Hematopoietic multipotent progenitor cell treated with erythropoietin and hydrocortisone succinate and interleukin-3 and kit ligand, for 15 days (in vitro differentiated cells): ENCODE measurements around the gene INF2.

Experiments
- DNase-seq: peaks from one replicate; pipeline ENCODE4 v3.0.0-alpha.2; 2015; ENCODE audit warnings: low spot score

INF2 gene

DNA sequence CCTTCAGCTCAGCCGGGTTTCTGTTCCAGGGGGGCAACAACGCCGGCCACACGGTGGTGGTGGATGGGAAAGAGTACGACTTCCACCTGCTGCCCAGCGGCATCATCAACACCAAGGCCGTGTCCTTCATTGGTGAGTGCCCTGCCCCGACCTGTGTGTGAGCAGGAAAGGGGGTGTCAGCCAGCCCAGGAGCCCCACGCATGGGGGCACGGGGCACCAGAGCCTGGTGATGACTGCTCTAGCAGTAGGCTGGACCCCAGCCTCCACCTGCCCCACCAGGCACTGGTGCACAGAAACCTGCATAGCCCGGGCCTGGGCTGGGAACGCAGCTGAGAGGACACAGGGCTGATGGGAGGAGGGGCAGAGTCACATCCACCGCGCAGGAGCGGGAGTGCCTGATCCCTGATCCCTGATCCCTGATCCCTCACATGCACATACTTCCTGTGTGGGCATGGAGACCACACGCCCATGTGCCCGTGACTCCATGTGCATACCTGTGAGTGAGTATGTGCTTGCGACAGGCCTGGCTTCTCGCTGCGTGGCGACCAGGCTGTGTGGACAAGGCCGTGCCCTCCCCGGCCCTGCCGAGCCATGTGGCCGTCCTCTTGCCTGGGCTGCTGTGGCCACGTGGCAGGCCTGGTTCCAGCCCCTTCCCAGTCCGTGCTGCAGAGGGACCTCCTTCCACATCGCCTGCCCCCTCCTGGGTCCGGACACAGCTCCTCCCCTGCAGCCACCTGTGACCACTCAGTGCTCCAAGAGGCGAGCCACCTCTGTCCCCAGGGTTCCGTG lies 45.8 kb downstream of the INF2 start:
- DNase-seq = no peak

DNA sequence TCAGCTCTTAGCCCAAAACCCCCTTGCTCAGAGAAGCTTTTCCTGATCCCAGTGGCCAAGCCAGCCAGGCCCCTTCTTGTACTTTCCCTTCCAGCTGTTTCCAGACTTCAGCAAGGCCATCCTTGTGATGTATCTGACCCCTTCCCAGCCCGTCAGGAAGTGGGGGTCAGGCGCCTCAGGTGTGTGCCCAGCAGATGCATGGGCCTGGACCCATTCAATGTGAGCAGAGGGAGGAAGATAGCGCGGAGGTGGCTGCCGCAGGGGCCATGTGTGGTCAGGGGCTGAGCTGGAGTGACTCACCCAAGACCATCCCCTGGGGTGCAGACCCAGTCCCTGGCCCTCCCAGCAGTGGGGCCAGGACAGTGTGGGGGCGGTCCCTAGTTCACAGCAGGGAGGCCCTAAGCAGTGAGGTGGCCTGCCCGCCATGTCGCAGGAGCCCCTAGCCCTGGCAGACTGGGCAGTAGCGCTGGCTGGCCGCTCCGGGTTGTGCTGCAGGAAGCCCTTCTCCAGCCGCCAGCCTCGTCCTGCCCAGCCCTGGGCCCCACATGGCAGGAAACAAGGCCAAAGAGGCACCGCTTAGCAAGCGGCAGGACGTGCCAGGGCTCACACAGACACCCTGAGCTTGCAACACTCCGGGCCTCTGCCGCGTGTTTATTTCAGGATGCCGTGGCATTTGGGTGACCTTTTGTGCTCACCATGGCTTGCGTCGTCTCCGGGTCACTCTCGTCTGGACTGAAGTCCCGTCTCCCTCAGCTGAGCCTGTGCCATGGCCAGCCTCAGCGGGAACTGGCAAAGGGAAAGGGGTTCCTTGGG lies 46.6 kb downstream of the INF2 start:
- no peak for DNase-seq

DNA sequence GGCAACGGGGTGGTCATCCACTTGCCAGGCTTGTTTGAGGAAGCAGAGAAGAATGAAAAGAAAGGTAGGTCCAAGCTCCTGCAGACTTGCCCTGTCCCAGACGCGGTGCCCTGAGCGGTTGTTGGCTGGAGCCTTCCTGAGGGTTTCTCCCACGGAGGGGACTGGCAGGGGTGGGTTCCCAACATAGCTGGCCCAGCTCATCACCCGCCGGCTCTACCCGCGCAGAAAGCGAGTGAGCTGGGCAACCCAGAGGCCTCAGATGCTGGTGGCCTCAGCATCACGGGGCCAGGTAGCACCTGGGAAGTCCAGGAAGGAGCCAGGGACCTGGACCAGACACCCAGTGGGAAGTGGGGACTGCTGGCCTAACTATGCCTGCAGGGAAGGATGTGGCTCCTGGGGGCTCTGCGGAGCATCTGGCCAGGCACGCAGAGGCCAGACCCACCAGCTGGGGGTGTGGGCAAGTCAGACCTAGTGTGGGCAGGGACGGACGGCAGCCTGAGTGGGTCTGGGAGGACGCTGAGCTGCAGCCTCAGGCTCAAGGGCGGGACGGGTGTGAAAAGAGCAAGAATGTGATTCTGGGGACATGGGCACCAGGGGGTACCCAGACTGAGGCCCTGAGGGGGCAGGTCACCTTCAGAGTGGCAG lies 49.1 kb downstream of the INF2 start:
- no peak for DNase-seq

DNA sequence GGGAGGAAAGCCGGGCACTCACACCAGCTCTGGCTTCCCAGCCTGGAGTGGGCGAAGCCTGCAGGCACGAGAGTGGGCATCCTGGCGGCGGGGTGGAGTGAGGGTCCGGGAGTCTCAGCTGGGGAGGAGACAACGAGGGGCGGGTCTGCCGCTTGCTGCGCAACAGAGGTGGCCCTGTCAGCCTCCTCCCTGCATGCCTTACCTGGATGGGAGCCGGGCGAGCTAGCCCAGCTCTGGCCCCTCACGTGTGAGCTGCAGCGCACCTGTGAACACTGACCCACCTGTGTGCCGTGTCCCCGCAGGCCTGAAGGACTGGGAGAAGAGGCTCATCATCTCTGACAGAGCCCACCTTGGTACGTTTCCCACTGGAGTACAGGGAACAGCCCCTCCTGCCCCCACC lies 49.6 kb downstream of the INF2 start:
- no peak for DNase-seq

- no peak for DNase-seq
Observed at GRCh38 chr14:104739546-104740516, 50.4 kb downstream of the INF2 start.

DNA sequence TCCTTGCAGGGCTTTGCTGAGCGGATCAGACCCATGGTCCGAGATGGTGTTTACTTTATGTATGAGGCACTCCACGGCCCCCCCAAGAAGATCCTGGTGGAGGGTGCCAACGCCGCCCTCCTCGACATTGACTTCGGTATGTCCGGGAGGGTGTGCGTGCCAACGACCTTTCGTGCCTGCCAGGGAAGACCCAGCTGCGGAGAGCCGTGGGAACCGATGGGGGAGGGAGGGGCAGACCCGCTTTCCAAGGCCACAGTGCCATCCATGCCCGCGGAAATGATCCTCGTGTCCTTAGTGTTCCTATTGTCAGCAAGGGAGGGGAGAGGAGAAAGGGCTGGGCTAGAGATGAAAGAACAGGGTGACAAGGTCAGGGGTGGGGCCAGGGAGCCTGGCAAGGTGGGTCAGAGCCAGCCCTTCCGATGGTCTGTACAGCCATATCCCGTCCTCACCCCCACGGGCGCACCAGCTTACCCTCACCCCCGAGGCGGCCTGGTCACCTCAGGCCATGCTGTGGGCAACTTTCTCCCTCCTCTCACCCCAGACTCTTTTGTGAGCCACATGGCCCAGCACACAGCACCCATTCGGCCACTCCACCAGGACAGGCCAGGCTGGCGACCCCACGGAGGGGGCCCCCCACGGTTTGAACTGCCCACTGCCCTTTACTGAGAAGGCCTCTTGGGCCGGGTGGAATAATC lies 51.8 kb downstream of the INF2 start:
- no peak for DNase-seq

- DNase-seq = no peak
Observed at GRCh38 chr14:104741803-104742251, 52.4 kb downstream of the INF2 start.

DNA sequence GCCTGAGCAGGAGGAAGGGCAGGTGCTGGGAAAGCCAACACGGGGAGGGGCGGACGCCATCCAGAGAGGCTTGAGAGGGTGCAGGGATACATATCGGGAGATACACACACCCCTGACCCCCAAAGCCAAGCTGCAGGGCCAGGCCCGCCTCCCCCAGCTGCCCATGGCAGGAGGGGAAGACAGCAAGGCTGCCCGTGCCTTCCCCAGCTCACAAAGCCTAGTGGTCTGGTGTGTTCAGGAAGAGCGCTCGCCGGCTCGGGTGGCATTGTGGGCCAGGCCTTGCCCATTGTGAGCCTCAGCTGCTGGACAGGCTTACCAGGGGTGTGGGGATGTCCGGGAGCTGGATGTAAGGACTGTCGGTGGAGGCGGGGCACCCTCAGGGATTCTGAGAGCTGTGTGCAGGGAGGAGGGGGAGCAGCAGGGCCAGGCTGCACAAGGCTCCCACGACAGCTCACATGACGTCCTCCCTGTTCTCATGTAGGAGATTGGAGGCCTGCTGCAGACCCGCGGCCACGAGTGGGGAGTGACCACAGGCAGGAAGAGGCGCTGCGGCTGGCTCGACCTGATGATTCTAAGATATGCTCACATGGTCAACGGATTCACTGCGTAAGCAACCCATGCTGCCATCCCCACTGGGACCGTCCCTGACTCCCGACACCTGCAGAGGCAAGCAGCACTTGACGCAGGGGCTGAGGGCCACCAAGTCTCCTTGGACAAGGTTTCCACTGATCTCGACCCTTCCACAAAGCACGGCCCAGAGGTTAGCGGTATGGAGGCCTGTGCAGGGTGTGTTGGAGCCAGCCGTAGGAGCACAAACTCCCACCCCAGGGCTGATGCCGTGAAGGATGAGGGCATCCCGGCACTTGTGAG lies 53.4 kb downstream of the INF2 start:
- DNase-seq = no peak

DNA sequence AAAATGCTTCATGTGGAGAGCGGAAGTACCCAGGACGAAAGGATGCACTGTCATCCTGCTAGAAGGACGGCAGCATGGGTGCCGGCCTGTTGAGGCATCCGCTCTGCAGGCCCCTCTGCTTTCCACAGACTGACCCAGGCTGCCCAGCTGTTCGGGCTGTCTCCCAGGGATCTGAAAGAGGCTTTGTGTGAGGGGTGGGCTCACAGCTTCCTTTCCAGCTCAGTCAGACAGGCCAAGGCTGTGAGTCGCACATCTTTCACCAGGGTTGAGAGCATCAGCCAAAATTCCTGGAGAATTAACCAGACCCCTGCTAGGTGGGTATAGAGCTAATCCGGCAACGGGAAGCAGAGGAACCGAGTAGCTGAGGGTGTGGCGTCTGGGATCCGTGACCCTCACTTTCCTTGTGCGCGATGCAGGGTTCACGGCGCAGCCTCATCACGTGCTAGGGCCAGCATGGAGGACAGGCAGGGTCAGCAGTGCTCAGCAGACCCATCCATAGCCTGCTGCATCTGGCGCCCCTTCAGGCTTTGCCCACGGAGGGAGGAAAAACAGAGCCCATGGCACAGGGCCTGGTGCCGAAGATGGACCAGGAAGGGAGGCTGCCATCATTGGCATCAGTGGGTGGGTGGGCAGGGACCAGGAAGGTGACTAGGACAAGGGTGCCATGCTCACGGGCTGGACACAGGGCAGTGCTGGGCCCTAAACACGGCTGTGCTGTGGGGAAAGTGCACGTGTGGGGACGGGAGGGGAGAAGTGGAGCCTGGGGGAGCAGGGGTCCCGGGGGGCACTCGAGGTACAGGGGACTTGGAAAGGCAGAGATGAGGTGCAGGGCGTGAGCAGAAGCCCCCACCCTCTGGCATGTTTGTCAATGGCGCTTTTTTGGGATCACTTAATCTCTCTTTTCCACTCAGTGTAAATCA lies 54.3 kb downstream of the INF2 start:
- DNase-seq = no peak

DNA sequence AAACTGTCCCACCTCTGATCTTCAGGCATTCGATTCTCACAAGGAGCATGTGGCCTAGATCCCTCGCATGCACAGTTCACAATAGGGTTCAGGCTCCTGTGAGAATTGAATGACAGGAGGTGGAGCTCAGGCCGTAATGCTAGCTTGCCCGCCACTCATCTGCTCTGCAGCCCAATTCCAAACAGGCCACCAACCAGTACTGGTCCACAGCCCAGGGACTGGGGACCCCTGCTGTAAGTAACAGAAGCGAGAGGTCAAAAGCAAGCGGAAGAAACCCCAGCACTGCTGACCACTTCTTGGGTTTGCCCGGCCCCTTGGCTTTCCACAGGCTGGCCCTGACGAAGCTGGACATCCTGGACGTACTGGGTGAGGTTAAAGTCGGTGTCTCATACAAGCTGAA lies 55.1 kb downstream of the INF2 start:
- no peak for DNase-seq

DNA sequence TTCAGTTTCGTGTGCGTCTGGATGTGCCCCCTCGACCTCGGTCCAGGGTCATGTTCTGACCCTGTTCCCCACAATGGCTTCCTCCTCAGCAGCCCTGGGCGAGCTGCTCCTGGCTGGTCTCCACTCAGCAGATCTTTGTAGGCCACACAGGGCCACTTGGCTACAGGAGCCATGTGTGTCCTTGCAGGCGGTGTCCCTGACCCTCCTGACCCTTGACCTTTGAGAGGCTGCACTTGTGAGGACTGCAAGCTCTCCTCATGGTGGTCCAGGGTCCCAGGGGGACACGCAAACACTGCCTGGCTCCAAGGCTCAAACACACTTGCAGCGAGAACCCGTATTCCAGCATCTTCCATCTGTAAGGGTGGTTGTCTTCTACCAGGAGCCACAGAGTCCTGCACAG lies 56.0 kb downstream of the INF2 start:
- DNase-seq = no peak

DNA sequence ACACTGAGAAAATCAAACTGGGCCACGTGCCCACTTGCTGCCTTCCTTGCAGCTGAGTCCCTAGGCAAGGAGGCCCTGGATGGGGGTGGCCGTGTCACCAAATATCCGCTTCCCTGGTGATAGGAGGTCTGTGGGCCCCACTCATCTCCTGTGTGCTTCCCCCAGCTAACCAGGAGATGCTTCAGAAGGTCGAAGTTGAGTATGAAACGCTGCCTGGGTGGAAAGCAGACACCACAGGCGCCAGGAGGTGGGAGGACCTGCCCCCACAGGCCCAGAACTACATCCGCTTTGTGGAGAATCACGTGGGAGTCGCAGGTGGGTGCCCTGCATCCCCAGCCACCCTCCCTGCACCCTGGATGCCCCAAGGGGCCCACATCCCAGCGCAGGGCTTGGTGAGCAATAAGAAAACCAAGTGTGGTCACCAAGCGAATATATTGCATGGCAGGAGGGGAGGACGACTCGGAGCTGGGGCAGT lies 56.7 kb downstream of the INF2 start:
- DNase-seq = no peak

GRCh38 chr14:104746934-104747481 lies 57.6 kb downstream of the INF2 start:
- no peak for DNase-seq

DNA sequence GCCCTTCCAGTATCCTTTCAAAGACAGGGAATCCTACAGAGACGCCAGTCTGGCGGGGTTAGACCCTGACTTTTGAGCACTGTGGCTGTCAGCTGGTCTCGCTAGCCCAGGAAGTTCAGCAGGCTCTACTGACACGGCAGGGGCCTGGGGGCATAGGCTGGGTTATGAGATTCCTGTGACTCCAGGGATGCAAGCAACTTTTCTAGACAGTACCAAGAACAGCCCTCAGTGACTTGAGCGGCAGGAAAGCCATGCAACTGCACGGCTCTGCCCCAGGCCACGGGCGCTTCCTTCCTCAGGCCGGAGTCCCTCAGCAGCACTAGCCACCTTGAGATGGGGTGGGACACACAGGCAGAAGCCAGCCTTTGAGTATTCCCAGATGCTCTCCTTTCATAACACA lies 58.5 kb downstream of the INF2 start:
- DNase-seq = no peak

DNA sequence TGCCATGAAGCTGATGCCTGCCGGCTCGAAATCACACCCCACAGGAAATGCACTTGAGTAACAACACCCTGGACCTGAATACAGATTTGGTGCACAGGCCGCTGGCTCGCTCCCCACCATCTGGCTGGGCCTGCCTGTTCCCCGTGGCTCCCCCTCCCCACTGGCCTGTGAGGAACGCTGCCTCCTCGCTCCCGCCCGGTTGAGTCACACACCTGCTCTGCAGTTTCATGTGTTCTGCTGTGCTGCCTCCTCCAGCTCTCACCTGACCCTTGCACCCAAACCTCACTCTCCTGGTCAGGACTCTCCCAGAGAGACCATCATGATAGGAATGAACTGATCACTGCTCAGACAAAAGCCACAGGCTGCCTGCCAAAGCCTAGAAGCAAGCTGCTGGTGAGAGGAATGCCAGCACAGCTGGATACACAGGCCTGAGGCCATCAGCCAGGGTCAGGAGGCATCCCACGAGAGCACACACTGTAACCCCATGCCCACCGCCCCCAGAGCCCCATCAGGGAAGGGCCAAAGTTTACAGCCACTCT lies 59.8 kb downstream of the INF2 start:
- no peak for DNase-seq

- no peak for DNase-seq
Observed at GRCh38 chr14:104750056-104750752, 60.8 kb downstream of the INF2 start.

DNA sequence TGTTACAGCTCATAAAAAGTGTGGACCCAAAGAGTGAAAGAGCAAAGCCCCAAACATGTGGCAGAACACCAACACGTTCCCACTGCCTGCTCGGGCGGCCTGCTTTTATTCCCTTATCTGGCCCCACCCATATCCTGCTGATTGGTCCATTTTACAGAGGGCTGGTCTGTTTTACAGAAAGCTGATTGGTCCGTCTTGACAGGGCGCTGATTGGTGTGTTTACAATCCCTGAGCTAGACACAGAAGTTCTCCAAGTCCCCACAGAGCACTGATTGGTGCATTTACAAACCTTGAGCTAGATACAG lies 61.3 kb downstream of the INF2 start:
- peak; percentile 46 for DNase-seq
